ENCODE data around the gene MMD.
"Not testable (repeated sequence)": the region's sequence is repeated elsewhere in the genome, so short reads cannot be mapped to it uniquely, and the experiment has no call there.

MMD gene

GRCh38 chr17:55409030-55409800 is 12.4 kb downstream of the MMD start:
- in situ Hi-C loops (cut with MboI; ENCODE audit: low sequenced_read_pairs, unreplicated experiment), result no loop called here
- DNase-seq (ENCODE audit: low spot score), result no peak
- TF ChIP-seq CTCF (IDR thresholded peaks at IDR 0.05; ENCODE audit: borderline replicate concordance, control extremely low read depth, extremely low read depth, insufficient read depth, missing control alignments), result no peak

DNA sequence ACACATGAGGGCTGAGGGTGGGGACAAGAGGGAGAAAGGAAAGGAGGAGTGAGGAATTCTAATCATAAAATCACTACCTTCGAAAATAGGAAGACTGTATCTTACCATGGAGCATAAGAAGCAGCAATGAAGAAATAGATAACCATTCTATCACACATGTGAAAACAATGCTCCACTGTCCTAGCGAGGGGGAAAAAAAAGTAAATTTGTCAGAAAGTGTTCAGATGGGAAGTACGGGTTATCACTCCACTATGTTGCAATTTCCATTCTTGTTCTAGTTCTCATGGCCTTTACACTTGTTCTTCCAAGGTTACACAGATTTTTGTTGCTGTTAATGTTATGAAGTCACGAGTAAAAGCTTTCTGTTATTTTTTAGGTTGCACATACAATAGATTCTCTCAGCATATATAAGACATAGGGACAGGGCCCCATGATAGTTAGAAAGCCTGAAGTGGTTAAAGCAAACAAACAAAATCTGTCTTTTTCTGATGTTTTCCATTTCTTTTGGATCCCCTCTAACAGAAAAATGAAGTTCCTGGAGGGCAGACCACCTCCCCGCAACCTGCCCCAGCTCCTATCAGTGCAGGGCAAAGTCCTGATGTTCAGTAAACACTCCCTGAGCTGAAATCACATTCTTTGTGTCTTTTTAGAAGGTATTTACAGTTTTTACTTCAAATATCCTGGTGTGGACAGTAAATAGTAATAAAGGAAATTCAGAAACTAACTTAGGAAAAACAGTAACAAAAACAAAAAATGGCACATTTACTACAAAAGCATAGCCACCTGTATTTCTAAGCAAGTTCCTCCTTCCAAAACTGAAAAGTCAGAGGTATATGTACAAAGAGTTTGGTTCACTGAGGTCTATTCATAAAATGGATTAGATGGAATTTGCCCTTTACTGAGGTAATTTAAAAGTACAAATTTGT is 13.7 kb downstream of the MMD start:
- no peak for TF ChIP-seq CTCF (IDR thresholded peaks at IDR 0.05; ENCODE audit: borderline replicate concordance, control extremely low read depth, extremely low read depth, insufficient read depth, missing control alignments)
- in situ Hi-C loops (cut with MboI; ENCODE audit: low sequenced_read_pairs, unreplicated experiment), result no loop called here

DNA sequence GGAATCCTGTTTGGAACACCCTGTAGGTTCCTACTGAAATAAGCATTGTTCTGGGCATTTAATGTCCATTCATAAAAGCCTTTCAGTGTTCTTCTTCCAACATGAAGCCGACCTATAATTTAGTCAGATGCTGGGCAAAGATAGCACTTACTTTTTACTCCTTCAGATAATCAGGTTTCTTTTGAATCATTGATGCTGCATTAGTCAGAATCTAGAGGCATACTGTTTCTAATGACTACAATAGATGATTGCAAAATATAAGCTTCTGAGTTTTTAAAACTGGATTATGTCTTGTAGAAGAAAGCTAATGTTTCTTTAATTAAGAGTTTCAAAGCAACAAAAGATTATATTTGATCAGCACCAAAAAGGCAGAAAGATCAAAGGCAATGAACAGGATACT is 16.0 kb downstream of the MMD start:
- no peak for DNase-seq (ENCODE audit: low spot score)
- no peak for TF ChIP-seq CTCF (IDR thresholded peaks at IDR 0.05; ENCODE audit: borderline replicate concordance, control extremely low read depth, extremely low read depth, insufficient read depth, missing control alignments)
- in situ Hi-C loops (cut with MboI; ENCODE audit: low sequenced_read_pairs, unreplicated experiment), result no loop called here

More for the DNA sequence above, 13.7 kb downstream of the MMD start:
- DNase-seq (ENCODE audit: low spot score), result no peak

- in situ Hi-C loops (cut with MboI; ENCODE audit: low sequenced_read_pairs, unreplicated experiment), result not testable (repeated sequence)
These were observed 17.4 kb downstream of the MMD start for GRCh38 chr17:55404197-55404596.

GRCh38 chr17:55402374-55402773 is 19.3 kb downstream of the MMD start:
- DNase-seq (ENCODE audit: low spot score), result no peak
- TF ChIP-seq CTCF (IDR thresholded peaks at IDR 0.05; ENCODE audit: borderline replicate concordance, control extremely low read depth, extremely low read depth, insufficient read depth, missing control alignments), result no peak
- in situ Hi-C loops (cut with MboI; ENCODE audit: low sequenced_read_pairs, unreplicated experiment), result no loop called here

More at GRCh38 chr17:55404197-55404596, 17.4 kb downstream of the MMD start:
- DNase-seq (ENCODE audit: low spot score), result not testable (repeated sequence)

DNA sequence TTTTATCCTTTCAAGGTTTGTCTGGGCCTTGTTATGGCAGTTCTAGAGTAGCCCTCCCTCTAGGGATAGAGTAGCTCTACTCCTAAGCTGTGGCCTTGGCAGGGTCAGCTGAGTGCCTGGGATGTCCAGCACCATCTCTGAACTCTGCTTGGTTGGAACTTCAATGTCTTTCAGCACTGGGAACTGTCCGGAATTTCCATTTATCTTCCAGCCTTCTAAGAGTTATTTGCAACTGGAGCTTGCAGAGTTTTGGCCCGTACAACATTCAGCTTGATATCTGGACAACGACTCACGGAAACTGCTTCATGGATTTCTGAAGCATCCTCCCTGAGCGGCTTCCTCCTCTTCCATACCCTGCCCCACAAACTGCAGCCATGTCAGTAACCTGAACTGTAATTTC is 22.9 kb downstream of the MMD start:
- DNase-seq (ENCODE audit: low spot score), result no peak
- in situ Hi-C loops (cut with MboI; ENCODE audit: low sequenced_read_pairs, unreplicated experiment), result no loop called here
- TF ChIP-seq CTCF (IDR thresholded peaks at IDR 0.05; ENCODE audit: borderline replicate concordance, control extremely low read depth, extremely low read depth, insufficient read depth, missing control alignments), result no peak

Data from GM13976 (cell line).